GM23338 (cell line): Measurements from ENCODE around the gene HELZ. TPM values are rescaled to one million over a fixed set of nuclear protein-coding genes. Genes with fewer than 3 reads are reported as not detected.

ENCODE experiments used
- ATAC-seq: fragments of 200-7000 bp; cut with Tn5 transposase; 3 replicates; pipeline ENCODE4 v1.9.1; 2020
- DNase-seq: peaks from one replicate; pipeline ENCODE4 v3.0.0-alpha.2; 2015; ENCODE audit warnings: low spot score
- H2AFZ ChIP-seq: fragments of 200-600 bp; sonication (generic); 2 replicates; pipeline ENCODE4 v1.8.0; 2016; ENCODE audit warnings: antibody characterized with exemption, mild to moderate bottlenecking, moderate library complexity
- H3F3A ChIP-seq: fragments of 200-600 bp; sonication (generic); replicated peaks from 2 replicates; pipeline ENCODE4 v1.8.0; 2017; ENCODE audit warnings: antibody characterized with exemption, mixed run types, low read depth
- H3K27ac ChIP-seq: fragments of 200-600 bp; sonication (generic); 2 replicates; pipeline ENCODE4 v1.6.1; 2016; ENCODE audit warnings: low read depth
- H3K27me3 ChIP-seq: fragments of 200-600 bp; sonication (generic); 2 replicates; pipeline ENCODE4 v1.8.0; 2016; ENCODE audit warnings: mild to moderate bottlenecking, mixed run types, moderate library complexity; ENCODE audit not compliant: insufficient read depth
- H3K36me3 ChIP-seq: fragments of 200-600 bp; sonication (generic); 2 replicates; pipeline ENCODE4 v1.8.0; 2016; ENCODE audit warnings: mild to moderate bottlenecking; ENCODE audit not compliant: insufficient read depth
- H3K4me1 ChIP-seq: fragments of 200-600 bp; sonication (generic); 2 replicates; pipeline ENCODE4 v1.8.0; 2016; ENCODE audit warnings: mild to moderate bottlenecking, moderate library complexity; ENCODE audit not compliant: insufficient read depth
- H3K4me2 ChIP-seq: fragments of 200-600 bp; sonication (generic); 2 replicates; pipeline ENCODE4 v1.7.1; 2017; ENCODE audit warnings: mixed run types
- H3K4me3 ChIP-seq: fragments of 200-600 bp; sonication (generic); 2 replicates; pipeline ENCODE4 v1.6.1; 2016; ENCODE audit warnings: mixed run types
- H3K79me2 ChIP-seq: fragments of 200-600 bp; sonication (generic); replicated peaks from 2 replicates; pipeline ENCODE4 v1.8.0; 2017; ENCODE audit warnings: mild to moderate bottlenecking; ENCODE audit not compliant: insufficient read depth
- H3K9me2 ChIP-seq: fragments of 200-600 bp; sonication (generic); 2 replicates; pipeline ENCODE4 v1.8.0; 2017; ENCODE audit not compliant: insufficient read depth
- H4K20me1 ChIP-seq: fragments of 200-600 bp; sonication (generic); replicated peaks from 2 replicates; pipeline ENCODE4 v1.8.0; 2017; ENCODE audit warnings: mild to moderate bottlenecking; ENCODE audit not compliant: insufficient read depth
- H3K27ac Mint-ChIP-seq: 2 replicates; pipeline ENCODE4 v1.8.0; 2020; ENCODE audit warnings: inconsistent platforms, mild to moderate bottlenecking, moderate library complexity, mixed read lengths
- H3K27me3 Mint-ChIP-seq: 3 replicates; pipeline ENCODE4 v1.8.0; 2022; ENCODE audit warnings: low read depth, mild to moderate bottlenecking, moderate library complexity, mixed read lengths, inconsistent platforms; ENCODE audit not compliant: insufficient read depth, poor library complexity
- H3K36me3 Mint-ChIP-seq: 3 replicates; pipeline ENCODE4 v1.8.0; 2021; ENCODE audit warnings: low read depth, mild to moderate bottlenecking, inconsistent platforms, moderate library complexity, mixed read lengths
- H3K4me1 Mint-ChIP-seq: 3 replicates; pipeline ENCODE4 v1.8.0; 2020; ENCODE audit warnings: mild to moderate bottlenecking, inconsistent platforms, mixed read lengths
- H3K4me3 Mint-ChIP-seq: 3 replicates; pipeline ENCODE4 v1.8.0; 2021; ENCODE audit warnings: moderate library complexity, mild to moderate bottlenecking, inconsistent platforms, mixed read lengths
- H3K9me3 Mint-ChIP-seq: 3 replicates; pipeline ENCODE4 v1.8.0; 2020; ENCODE audit warnings: moderate library complexity, mild to moderate bottlenecking, inconsistent platforms, mixed read lengths
- CTCF ChIP-seq, 2 experiments: fragments of 200-600 bp in 1 of 2; sonication (generic) in 1 of 2; conservative IDR thresholded peaks; 2 replicates each; pipeline versions ENCODE4 v1.5.1 to v1.6.1; 2016 to 2017; ENCODE audit warnings: antibody characterized with exemption in 2 of 2, low read depth in 2 of 2, mild to moderate bottlenecking in 2 of 2, moderate library complexity in 1 of 2
- EZH2 ChIP-seq: fragments of 200-600 bp; sonication (generic); IDR thresholded peaks from one replicate; pipeline ENCODE4 v1.8.0; 2017; ENCODE audit warnings: antibody characterized with exemption, mild to moderate bottlenecking, low read depth; ENCODE audit not compliant: unreplicated experiment
- EZH2phosphoT487 ChIP-seq: fragments of 200-600 bp; sonication (generic); IDR thresholded peaks from one replicate; pipeline ENCODE4 v1.8.1; 2018; ENCODE audit warnings: antibody characterized with exemption; ENCODE audit not compliant: unreplicated experiment
- POLR2AphosphoS5 ChIP-seq: IDR thresholded peaks from 2 replicates; pipeline ENCODE4 v1.6.1; 2016; ENCODE audit warnings: antibody characterized with exemption, low read depth
- REST ChIP-seq: IDR thresholded peaks from one replicate; pipeline ENCODE4 v1.6.1; 2018; ENCODE audit warnings: antibody characterized with exemption; ENCODE audit not compliant: unreplicated experiment
- STAT1 ChIP-seq: IDR thresholded peaks from one replicate; pipeline ENCODE4 v1.6.1; 2016; ENCODE audit warnings: antibody characterized with exemption; ENCODE audit not compliant: unreplicated experiment
- ZNF114 ChIP-seq: fragments of 250-450 bp; sonication (Bioruptor Pico); IDR thresholded peaks from 2 replicates; pipeline ENCODE4 v1.5.0; 2020; ENCODE audit warnings: mild to moderate bottlenecking, moderate library complexity
- ZNF331 ChIP-seq: fragments of 250-450 bp; sonication (Bioruptor Pico); IDR thresholded peaks from 2 replicates; pipeline ENCODE4 v1.5.0; 2020; ENCODE audit warnings: low read depth, mild to moderate bottlenecking, moderate library complexity
- polyA plus RNA-seq: library from polyadenylated mRNA; unstranded; fragments of >200 nt; fragmentation: Nextera tagmentation; extraction: Ambion mirVana; gene quantifications from 2 replicates; pipeline ENCODE4 v1.2.1, GENCODE V29; 2016
- total RNA-seq: library from RNA; depleted of rRNA; stranded (reverse); fragments of >200 nt; shearing (Covaris generic); gene quantifications from 2 replicates; pipeline ENCODE4 v1.2.3, GENCODE V29; 2014
- TF ChIP-seq, protein P1 (sequence below): fragments of 250-450 bp; sonication (Bioruptor Pico); IDR thresholded peaks from 2 replicates; pipeline ENCODE4 v1.5.0; 2020; ENCODE audit warnings: mild to moderate bottlenecking, moderate library complexity

HELZ gene
- total and polyA plus RNA-seq, 2 experiments from 2014 or later = 38.9 to 62.0 TPM

GRCh38 chr17:67076290-67076689, 168.7 kb downstream of the HELZ start:
- Histone ChIP-seq H3F3A (no peaks in the 10 kb centered on the region), H3K27ac (no peak overlapping the region), H4K20me1 (no peaks in the 10 kb centered on the region), H3K4me2 (no peak overlapping the region), H3K27me3 (no peaks in the 10 kb centered on the region), H3K4me3 (no peak overlapping the region), H3K4me1 (no peaks in the 10 kb centered on the region), H3K79me2 (no peaks in the 10 kb centered on the region), H3K36me3 (no peaks in the 10 kb centered on the region), H2AFZ (no peak overlapping the region), H3K9me2 (no peaks in the 10 kb centered on the region)
- Mint-ChIP-seq H3K27me3 (peaks cover 2% of the 10 kb centered on the region), H3K4me3 (no peak overlapping the region), H3K27ac (no peak overlapping the region), H3K9me3 (no peaks in the 10 kb centered on the region), H3K36me3 (no peaks in the 10 kb centered on the region; the same call in 2 of the 3 replicates), H3K4me1 (no peaks in the 10 kb centered on the region)
- no peak for DNase-seq
- TF ChIP-seq STAT1 (no peak), POLR2AphosphoS5 (no peak), EZH2phosphoT487 (no peak), REST (no peak), ZNF114 (no peak), EZH2 (no peak), CTCF (conservative IDR thresholded peaks at IDR 0.05; ENCODE audit: low read depth in 2 of 2) (no peak), ZNF331 (CRISPR knock-in tag) (no peak)
- TF ChIP-seq, protein P1, sequence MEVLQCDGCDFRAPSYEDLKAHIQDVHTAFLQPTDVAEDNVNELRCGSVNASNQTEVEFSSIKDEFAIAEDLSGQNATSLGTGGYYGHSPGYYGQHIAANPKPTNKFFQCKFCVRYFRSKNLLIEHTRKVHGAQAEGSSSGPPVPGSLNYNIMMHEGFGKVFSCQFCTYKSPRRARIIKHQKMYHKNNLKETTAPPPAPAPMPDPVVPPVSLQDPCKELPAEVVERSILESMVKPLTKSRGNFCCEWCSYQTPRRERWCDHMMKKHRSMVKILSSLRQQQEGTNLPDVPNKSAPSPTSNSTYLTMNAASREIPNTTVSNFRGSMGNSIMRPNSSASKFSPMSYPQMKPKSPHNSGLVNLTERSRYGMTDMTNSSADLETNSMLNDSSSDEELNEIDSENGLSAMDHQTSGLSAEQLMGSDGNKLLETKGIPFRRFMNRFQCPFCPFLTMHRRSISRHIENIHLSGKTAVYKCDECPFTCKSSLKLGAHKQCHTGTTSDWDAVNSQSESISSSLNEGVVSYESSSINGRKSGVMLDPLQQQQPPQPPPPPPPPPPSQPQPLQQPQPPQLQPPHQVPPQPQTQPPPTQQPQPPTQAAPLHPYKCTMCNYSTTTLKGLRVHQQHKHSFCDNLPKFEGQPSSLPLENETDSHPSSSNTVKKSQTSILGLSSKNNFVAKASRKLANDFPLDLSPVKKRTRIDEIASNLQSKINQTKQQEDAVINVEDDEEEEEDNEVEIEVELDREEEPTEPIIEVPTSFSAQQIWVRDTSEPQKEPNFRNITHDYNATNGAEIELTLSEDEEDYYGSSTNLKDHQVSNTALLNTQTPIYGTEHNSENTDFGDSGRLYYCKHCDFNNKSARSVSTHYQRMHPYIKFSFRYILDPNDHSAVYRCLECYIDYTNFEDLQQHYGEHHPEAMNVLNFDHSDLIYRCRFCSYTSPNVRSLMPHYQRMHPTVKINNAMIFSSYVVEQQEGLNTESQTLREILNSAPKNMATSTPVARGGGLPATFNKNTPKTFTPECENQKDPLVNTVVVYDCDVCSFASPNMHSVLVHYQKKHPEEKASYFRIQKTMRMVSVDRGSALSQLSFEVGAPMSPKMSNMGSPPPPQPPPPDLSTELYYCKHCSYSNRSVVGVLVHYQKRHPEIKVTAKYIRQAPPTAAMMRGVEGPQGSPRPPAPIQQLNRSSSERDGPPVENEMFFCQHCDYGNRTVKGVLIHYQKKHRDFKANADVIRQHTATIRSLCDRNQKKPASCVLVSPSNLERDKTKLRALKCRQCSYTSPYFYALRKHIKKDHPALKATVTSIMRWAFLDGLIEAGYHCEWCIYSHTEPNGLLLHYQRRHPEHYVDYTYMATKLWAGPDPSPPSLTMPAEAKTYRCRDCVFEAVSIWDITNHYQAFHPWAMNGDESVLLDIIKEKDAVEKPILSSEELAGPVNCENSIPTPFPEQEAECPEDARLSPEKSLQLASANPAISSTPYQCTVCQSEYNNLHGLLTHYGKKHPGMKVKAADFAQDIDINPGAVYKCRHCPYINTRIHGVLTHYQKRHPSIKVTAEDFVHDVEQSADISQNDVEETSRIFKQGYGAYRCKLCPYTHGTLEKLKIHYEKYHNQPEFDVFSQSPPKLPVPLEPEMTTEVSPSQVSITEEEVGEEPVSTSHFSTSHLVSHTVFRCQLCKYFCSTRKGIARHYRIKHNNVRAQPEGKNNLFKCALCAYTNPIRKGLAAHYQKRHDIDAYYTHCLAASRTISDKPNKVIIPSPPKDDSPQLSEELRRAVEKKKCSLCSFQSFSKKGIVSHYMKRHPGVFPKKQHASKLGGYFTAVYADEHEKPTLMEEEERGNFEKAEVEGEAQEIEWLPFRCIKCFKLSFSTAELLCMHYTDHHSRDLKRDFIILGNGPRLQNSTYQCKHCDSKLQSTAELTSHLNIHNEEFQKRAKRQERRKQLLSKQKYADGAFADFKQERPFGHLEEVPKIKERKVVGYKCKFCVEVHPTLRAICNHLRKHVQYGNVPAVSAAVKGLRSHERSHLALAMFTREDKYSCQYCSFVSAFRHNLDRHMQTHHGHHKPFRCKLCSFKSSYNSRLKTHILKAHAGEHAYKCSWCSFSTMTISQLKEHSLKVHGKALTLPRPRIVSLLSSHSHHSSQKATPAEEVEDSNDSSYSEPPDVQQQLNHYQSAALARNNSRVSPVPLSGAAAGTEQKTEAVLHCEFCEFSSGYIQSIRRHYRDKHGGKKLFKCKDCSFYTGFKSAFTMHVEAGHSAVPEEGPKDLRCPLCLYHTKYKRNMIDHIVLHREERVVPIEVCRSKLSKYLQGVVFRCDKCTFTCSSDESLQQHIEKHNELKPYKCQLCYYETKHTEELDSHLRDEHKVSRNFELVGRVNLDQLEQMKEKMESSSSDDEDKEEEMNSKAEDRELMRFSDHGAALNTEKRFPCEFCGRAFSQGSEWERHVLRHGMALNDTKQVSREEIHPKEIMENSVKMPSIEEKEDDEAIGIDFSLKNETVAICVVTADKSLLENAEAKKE (CRISPR knock-in tag) = no peak
- no peak for ATAC-seq
